Measurements from ENCODE around the gene TMEM151B.

- no peak for TF ChIP-seq CTCF (IDR thresholded peaks at IDR 0.05)
- no peak for TF ChIP-seq POLR2A (IDR thresholded peaks at IDR 0.05)
These were observed 69.7 kb downstream of the TMEM151B start for GRCh38 chr6:44339763-44340625.
